ENCODE data around the gene HDAC1.
"Not testable (repeated sequence)": the region's sequence is repeated elsewhere in the genome, so short reads cannot be mapped to it uniquely, and the experiment has no call there.

The HDAC1 gene

DNA sequence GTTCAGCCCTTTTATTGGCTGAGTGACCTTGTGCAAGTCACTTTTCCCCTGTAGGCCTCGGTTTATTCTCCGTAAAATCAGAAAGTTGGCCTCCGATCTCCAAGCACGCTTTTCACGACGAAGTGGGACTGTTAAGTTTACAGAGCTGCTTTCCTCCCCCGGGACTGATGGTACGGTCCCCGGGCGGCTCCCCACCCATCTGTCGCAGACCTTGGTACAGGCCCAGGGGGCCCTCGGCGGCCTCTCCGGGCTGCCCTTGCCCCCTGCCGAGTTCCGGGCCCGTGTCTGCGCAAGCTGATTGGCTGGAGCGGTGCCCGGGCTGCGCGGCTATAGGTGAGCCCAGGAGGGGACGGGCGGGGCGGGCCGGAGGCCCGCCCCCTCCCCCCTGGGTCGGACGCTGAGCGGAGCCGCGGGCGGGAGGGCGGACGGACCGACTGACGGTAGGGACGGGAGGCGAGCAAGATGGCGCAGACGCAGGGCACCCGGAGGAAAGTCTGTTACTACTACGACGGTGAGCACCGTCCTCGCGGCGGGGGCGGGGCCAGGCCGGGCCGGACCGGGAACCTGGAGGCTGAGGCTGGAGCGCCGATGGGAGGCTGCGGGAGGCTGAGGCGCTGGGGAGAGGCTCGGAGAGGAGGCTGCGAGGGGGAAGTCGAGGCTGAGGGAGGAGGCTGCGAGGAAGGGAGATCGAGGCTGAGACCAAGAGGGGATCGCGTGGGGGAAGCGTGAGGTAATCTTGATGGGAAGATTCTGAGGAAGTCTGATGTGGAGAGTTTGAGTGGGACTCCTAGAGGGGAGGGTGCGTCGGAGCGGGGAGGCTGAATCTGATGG lies at the start of gene HDAC1:
TSS of gene HDAC1 (plus strand) at position 376 of the 831 bp plus-strand sequence. CDS start at position 463, 87 bp downstream.
- peak; percentile 97 for DNase-seq

DNA sequence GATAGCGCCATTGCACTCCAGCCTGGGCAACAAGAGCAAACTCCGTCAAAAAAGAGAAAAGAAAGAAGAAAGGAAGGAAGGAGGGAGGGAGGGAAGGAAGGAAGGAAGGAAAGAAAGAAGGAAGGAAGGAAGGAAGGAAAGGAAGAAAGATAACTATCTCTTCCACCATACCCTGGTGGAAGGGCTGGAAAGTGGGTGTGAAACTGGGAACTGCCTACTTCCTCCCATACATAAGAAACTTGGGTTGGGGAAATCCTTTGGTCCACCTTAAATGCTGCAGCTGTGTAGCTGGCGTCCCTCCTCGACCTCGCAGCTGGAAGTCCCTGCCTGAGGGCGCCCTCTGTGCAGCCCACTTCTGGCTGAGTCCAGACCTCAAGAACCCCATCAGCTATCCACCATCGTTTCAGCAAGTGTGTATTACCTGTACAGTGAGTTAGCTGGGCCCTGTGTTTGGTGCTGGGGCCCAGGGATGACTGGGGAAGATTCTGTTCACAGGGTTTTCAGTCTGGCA lies 49.5 kb upstream of the HDAC1 start:
- DNase-seq = no peak

DNA sequence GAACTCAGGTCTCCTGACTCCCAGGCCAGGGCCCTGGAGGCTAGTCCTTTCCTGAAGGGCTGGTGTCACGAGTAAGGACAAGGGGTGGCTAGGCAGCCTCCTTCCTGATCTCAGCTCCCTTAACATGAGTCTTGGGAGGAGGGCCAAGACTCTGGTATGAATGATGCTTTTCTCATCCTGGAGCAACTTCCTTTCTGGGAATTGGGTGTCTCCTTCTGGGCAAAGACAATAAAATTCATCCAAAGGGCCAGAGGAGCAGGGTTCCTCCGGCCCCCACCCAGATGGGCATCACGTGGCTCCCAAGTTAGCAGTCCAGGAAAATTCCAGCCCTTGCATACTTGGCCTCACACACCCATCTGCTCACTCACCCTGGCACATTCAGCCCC lies 45.0 kb upstream of the HDAC1 start, which contains the start of gene FAM167B:
TSS of gene FAM167B (plus strand) at position 335 of the 386 bp plus-strand sequence. CDS start 200 bp downstream, outside the sequence.
- DNase-seq = no peak

DNA sequence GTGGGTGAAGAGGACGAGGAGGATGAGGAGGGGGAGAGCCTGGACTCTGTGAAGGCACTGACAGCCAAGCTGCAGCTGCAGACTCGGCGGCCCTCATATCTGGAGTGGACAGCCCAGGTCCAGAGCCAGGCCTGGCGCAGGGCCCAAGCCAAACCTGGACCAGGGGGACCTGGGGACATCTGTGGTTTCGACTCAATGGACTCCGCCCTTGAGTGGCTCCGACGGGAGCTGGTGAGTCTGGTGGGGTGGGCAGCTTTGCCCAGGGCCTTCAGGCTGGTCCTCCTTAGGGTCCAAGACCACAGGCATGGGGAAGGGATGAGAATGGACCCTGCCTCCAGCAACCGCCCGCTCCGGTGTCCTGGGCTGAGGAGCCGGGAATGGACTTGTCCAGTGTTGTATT lies 44.4 kb upstream of the HDAC1 start:
- DNase-seq = no peak

DNA sequence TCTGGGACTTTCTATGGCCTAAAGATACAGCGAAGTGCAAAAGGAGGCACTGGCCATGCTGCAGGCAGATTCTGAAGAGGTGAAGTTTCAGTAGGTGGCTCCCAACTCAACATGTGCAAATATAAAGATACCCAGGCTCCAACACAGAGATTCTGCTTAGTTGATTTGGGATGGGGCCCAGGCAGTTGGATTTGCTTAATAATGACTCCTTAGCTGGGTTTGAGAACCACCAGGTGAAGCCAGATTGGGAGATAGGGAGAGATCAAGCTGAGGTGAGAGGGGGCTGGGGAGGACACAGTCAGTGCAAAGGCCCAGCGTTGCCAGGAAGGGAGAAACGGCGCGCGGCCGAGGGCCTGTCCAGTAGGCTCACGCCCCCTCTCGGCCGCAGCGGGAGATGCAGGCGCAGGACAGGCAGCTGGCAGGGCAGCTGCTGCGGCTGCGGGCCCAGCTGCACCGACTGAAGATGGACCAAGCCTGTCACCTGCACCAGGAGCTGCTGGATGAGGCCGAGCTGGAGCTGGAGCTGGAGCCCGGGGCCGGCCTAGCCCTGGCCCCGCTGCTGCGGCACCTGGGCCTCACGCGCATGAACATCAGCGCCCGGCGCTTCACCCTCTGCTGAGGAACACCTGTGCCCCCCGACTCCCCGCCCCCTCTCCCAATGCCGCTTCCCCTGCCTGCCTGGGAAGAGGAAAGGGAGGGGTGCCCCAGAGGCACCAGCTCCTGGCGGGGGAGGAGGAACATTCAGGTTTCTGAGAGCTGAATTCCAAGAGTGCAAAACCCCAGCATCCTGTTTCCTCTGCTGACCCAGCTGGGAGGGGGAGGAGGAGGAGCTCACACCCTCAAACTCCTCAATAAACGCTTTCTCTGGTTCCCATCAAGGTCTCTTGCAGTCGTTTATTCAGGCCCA lies 43.6 kb upstream of the HDAC1 start:
- DNase-seq = peak; percentile 83 to 90

DNA sequence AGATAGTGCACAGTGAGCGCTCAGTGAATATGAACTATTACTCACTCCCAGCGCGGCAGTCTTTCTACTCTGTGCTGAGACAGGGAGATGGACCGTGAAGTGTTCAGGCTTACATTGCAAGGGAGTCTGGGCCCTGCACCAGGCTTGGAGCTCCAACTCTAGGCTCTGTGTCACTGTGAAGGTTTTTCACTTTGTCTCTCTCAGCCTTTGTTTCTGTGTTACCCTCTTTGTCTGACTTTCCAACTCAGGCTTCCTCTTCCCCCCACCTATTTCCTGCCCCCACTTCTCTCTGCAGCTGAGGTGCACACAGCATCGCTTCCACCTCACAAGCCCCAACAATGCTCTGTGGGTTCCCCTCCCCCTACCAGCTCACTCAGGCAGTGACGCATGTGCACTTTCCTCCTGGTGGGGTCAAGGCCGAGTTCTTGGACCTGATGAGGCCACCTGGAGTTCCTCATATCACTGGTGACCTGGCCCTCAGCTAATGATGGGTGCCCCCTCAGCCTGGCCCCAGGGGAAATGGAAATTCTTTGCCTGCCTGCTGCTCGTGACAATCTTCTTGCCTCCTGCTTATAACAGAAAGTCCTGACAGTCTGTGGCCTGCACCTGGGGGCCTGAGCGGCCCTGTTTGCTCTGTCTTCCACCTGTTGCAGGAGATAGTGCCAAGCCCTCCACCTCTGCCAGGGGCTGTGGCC lies 41.9 kb upstream of the HDAC1 start:
- peak; percentile 76 to 79 for DNase-seq

DNA sequence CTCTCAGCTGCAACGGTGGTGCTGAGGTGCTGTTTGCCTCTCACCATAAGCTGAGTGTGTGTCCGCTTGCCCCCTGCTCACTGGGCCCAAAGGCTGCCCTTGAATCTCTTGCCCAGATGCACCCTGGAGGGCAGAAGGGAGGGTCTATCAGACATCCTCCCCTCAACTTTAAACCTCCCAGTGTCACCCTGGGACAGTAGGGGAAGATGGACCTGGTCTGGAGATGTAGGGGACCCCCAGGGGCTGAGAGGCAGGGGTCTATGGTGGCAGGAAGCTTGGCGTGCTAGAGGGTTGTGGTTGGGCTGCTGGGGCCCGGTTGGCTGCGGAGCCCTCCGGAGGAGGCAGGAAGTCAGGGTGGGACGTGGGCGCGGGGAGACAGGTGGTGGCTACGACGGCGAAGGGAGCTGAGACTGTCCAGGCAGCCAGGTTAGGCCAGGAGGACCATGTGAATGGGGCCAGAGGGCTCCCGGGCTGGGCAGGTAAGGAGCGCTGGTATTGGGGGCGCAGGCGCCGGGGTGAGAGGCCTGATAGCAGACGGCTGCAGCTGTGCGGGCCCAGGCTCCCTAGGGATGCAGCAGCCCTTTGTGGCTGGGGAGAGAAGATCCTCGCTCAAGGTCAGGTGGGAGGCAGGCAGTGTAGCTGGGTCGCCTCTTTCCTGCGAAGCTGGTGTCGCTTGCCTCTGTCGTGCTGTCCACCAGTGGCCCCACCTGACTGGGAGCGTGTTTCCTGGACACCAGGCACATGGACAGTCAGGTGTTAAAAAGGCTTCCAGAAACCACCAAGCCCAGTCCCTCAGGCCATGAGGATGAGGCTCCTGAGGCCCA lies 40.8 kb upstream of the HDAC1 start, which contains the start of gene LCK:
TSS of gene LCK (plus strand) at position 373 of the 824 bp plus-strand sequence. CDS start 23,065 bp downstream, outside the sequence.
- DNase-seq = peak; percentile 73 to 80

DNA sequence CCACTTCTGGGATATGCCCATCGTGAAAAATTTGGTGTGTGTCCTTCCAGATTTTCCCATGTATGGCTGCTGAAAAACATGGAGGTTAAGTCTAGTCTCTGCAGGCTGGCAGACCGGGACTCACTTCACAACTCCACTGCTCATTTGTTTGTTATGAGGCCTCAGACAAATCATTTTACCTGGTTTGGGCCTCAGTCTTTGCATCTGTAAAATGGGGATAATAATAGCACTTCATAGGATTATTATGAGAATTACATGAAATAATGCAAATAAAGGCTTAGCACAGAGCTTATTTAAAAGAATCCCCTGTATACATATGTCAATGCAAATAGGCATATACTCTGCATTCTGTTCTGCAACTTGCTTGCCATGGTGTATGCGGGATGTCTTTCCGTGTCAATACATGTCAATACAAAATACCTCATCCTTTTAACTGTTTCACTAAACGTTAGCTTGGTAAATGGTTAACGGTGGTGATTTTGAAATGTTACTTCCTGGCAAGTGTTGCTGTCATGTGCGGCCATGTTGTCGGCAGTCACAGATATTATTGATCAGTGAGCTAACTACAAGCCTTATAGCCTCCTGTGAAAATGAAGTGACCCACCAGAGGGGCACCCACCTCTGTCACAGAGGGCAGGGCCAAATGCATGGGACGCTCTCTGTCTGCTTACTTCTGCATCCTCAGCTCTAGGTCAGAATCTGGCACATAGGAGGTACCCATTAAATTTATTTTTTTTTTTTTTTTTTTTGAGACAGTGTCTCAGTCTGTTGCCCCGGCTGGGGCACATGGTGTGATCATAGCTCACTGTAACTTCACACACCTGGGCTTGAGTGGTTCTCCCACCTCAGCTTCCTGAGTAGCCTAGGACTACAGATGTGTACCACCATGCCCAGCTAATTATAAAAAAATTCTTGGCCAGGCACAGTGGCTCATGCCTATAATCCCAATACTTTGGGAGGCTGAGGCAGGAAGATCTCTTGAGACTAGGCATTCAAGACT lies 36.5 kb upstream of the HDAC1 start:
- DNase-seq = no peak

DNA sequence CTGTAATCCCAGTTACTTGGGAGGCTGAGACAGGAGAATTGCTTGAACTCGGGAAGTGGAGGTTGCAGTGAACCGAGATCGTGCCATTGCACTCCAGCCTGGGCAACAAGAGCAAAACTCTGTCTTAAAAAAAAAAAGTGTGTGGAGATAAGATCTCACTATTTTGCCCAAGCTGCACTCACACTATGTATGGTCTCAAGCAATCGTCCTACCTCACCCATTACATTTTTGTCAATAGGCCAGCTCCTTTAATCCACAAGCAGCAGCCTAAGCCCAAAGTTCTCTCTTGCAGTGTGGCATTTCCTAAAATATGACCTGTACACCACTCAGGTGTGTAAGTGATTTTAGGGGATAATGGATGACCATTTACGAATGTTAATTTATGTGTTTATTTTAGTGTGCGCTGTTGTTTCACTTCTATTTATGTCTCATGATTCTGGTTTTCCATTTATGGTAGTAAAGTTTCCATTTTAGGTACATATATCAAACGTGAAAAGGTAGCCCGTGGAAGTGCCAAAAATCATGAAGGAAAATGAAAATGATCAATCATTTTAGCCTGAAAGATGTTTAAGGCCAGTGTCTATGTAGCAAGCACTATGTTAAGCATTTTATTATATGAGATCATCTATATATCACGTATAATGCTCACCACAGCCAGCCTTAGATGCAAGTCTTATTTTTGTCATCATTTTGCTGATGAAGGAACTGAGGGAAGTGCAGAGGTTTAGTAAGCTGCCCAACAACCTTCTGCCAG lies 35.2 kb upstream of the HDAC1 start:
- DNase-seq = no peak

DNA sequence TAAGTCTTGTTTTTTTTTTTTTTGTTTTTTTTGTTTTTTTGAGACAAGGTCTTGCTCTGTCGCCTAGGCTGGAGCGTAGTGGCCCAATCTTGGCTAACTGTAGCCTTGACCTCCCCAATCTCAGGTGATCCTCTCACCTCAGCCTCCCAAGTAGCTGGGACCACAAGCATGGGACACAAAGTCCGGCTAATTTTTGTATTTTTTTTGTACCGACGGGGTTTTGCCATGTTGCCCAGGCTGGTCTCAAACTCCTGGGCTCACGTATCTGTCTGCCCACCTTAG lies 34.7 kb upstream of the HDAC1 start:
- no peak for DNase-seq

DNA sequence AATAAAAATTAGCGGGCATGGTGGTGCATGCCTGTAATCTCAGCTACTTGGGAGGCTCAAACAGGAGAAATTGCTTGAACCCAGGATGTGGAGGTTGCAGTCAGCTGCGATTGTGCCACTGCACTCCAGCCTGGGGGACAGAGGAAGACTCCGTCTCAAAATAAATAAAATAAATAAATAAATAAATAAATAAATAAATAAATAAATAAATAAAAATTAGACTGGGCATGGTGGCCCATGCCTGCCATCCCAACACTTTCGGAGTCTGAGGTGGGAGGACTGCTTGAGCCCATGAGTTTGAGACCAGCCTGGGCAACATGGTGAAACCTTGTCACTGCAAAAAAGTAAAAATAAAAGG lies 28.7 kb upstream of the HDAC1 start:
- DNase-seq = not testable (repeated sequence)

DNA sequence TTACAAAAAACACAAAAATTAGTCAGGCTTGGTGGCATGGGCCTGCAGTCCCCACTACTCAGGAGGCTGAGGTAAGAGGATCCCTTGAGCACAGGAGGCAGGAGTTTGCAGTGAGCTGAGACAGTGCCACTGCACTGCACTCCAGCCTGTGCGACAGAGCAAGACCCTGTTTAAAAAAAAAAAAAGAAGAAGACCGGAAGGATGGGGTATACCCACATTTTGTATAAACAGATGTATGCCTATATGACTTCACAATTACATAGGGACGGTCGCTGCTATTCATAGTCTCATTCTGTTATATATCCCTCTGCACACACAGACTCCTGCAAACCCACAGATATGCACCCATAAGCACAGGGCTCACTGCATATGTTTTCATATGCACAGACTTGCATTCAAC lies 28.1 kb upstream of the HDAC1 start:
- DNase-seq = no peak

DNA sequence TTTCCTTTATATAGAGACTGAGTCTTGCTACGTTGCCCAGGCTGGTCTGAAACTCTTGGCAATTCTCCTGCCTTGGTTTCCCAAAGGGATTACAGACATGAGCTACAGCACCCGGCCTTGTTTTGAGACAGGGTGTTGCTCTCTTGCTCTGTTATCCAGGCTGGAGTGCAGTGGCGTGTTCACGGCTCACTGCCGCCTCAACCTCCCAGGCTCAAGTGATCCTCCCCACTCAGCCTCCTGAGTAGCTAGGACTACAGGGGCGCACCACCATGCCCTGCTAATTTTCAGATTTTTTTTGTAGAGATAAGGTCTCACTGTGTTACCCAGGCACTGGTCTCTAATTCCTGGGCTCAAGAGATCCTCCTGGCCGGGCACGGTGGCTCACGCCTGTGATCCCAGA lies 26.0 kb upstream of the HDAC1 start:
- DNase-seq = no peak

DNA sequence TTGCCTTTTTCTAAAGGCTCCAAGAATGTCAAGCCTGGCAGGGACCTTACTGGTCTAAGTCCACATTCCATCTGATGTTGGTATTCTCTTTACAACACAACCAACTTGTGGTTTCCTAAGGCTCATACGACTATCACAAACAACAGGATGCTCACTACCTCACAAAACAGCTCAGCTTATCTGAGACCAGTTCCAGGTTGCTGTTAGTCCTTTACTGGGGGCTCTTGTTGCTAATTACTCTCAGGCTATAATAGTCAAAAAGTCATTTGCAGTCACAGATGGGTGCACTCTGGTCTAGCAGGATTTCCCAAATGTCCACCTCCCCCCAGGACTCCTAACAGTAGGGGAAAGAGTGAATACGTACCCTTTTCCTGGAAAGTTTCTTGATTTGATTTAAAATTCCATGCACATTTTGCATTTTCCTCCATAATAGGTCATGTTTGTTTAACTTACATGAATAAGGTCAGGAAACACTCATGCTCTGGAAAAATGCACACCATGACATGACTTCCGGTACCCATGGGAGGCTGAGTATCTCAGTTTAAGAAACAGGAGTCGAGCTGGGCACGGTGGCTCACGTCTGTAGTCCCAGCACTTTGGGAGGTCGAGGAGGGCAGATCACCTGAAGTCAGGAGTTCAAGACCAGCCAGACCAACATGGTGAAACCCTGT lies 24.8 kb upstream of the HDAC1 start:
- DNase-seq = no peak

DNA sequence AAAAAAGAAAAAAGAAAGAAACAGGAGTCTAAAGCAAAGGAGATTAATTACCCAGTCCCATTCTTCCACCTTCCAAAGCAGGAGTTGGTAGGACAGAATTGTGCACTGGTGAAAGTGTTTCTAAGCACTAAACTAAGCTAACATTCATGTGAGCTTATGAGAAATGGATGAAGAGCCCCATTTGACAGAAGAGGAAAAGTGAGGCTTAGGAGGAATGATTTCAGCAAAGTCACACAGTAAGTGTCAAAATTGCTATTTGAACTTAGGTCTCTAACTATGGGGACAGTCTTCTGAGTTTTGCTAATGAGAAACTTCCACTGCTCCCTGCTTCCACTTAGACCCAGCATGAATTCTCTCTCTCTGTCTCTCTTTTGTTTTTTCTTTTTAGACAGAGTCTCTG lies 22.1 kb upstream of the HDAC1 start:
- DNase-seq = no peak

DNA sequence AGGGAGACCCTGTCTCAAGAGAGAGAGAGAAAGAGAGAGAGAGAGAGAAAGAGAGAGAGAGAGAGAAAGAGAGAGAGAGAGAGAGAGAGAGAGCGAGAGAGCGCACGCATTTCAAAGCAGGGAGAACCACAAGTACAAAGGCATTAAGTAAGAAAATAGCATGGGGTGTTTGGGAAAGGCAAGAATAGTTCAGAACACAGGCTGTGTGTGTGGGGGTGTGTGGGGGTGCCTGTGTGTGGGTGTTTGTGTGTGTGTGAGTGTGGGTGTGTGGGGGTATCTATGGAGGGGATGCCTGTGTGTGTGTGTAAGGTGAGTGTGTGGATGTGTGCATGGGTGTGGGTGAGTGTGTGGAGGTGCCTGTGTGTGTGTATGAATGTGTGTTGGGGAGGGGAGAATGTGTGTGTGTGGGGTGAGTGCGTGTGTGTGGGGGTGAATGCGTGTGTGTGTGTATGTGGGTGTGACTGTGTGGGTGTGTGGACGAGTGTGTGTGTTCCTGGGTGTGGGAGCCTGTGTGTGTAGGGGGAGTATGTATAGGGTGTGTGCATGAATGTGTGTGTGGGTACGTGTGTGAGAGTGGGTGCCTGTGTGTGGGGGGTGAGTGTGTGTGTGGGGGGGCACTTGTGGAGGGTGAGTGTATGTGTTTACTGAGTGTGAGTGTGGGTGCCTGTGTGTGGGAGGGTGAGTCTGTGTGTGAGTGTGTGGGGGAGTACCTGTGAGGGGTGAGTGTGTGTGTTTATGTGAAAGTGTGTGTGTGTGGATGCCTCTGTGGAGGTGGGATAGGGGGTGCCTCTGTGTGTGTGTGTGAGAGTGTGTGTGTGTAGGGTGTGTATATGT lies 19.1 kb upstream of the HDAC1 start:
- DNase-seq = peak in 1 of 2 donors; percentile 39

DNA sequence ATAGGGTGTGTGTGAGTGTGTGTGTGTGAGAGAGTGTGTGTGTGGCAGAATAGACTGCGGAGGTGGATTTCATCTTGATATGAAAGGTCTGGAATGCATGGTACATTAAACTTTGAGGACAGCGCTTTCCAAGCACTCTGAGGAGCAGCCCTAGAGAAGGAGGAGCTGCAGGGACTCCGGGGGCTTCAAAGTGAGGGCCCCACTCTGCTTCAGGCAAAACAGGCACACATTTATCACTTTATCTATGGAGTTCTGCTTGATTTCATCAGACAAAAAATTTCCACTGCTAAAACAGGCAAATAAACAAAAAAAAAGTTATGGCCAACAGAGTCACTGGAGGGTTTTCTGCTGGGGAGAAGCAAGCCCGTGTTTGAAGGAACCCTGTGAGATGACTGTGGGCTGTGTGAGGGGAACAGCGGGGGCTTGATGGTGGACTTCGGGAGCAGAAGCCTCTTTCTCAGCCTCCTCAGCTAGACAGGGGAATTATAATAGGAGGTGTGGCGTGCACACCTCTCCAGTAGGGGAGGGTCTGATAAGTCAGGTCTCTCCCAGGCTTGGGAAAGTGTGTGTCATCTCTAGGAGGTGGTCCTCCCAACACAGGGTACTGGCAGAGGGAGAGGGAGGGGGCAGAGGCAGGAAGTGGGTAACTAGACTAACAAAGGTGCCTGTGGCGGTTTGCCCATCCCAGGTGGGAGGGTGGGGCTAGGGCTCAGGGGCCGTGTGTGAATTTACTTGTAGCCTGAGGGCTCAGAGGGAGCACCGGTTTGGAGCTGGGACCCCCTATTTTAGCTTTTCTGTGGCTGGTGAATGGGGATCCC lies 18.3 kb upstream of the HDAC1 start:
- peak; percentile 78 to 79 for DNase-seq
